Breast epithelium (tissue), 4 donors: ENCODE results near the gene RFX3. TPM values are rescaled to one million over a fixed set of nuclear protein-coding genes. Genes with fewer than 3 reads are reported as not detected.

Source experiments
- DNase-seq, 2 donors: peaks; one replicate each; pipeline ENCODE4 v3.0.0-alpha.2; 2019; ENCODE audit warnings: low spot score in 2 of 2
- H3K27ac ChIP-seq, 2 donors: fragments of 200-600 bp; sonication (generic) in 1 of 2; one replicate each; pipeline ENCODE4 v1.5.1; 2016 to 2019; ENCODE audit warnings: mild to moderate bottlenecking in 1 of 2
- H3K27me3 ChIP-seq, 2 donors: fragments of 200-600 bp; sonication (generic) in 1 of 2; one replicate each; pipeline versions ENCODE4 v1.5.1 to v1.6.0; 2017 to 2019; ENCODE audit warnings: control low read depth in 1 of 2, mild to moderate bottlenecking in 1 of 2
- H3K36me3 ChIP-seq: fragments of 200-600 bp; one replicate; pipeline ENCODE4 v1.5.1; 2019
- H3K4me1 ChIP-seq, 2 donors: fragments of 200-600 bp; sonication (generic); one replicate each; pipeline ENCODE4 v1.5.1; 2016 to 2019; ENCODE audit warnings: control low read depth in 1 of 2
- H3K4me3 ChIP-seq, 3 donors: fragments of 200-600 bp; sonication (generic); 1 replicate in 2 of 3; 2 replicates in 1 of 3; pipeline ENCODE4 v1.5.1; 2016 to 2019; ENCODE audit warnings: mild to moderate bottlenecking in 3 of 3, moderate library complexity in 2 of 3
- H3K9me3 ChIP-seq, 2 donors: fragments of 200-600 bp; sonication (generic) in 1 of 2; one replicate each; pipeline ENCODE4 v1.5.1; 2016 to 2019; ENCODE audit warnings: control low read depth in 1 of 2
- CTCF ChIP-seq, 3 donors: fragments of 450-650 bp; IDR thresholded peaks; one replicate each; pipeline ENCODE4 v1.5.1; 2016 to 2017; ENCODE audit warnings: antibody characterized with exemption in 3 of 3, mild to moderate bottlenecking in 3 of 3, moderate library complexity in 3 of 3
- POLR2A ChIP-seq: fragments of 450-650 bp; IDR thresholded peaks from one replicate; pipeline ENCODE4 v1.6.1; 2016; ENCODE audit warnings: antibody characterized with exemption, mild to moderate bottlenecking, moderate library complexity
- POLR2AphosphoS5 ChIP-seq, 3 donors: sonication (generic); formaldehyde crosslinking; IDR thresholded peaks; one replicate each; pipeline ENCODE4 v1.6.1; 2017; ENCODE audit warnings: antibody characterized with exemption in 3 of 3
- intact Hi-C: fragments of 100-400 bp; cut with DNase I; formaldehyde crosslinking; loops from one replicate; pipeline ENCODE4 v1.15.1; 2023; ENCODE audit warnings: low total_unique reads
- total RNA-seq, 3 donors: library from RNA; depleted of rRNA; stranded (reverse); fragments of >200 nt; gene quantifications; one replicate each; pipeline ENCODE4 v1.1.0, GENCODE V29; 2016

RFX3 gene
- total RNA-seq, 3 donors from 2014 or later = 9.3 to 18.0 (median 13.8) TPM

GRCh38 chr9:3285365-3286161 lies 240.2 kb downstream of the RFX3 start:
- DNase-seq = no peak
- no peak overlapping the region for H3K4me3 ChIP-seq
- no peak overlapping the region for H3K27ac ChIP-seq
- H3K4me1 ChIP-seq = no peaks in the 10 kb centered on the region
- TF ChIP-seq CTCF (IDR thresholded peaks at IDR 0.05) = no peak
- no peak for TF ChIP-seq POLR2AphosphoS5 (IDR thresholded peaks at IDR 0.05)
- TF ChIP-seq POLR2A = no peak
- intact Hi-C loops = no loop called here
- H3K9me3 ChIP-seq = no peaks in the 10 kb centered on the region
- no peaks in the 10 kb centered on the region for H3K27me3 ChIP-seq
- H3K36me3 ChIP-seq = no peaks in the 10 kb centered on the region

GRCh38 chr9:3282365-3282764 lies 243.4 kb downstream of the RFX3 start:
- no peak for TF ChIP-seq POLR2A
- TF ChIP-seq POLR2AphosphoS5 (IDR thresholded peaks at IDR 0.05) = no peak
- no peak for TF ChIP-seq CTCF (IDR thresholded peaks at IDR 0.05)
- H3K4me3 ChIP-seq = no peak overlapping the region
- no peaks in the 10 kb centered on the region for H3K27me3 ChIP-seq
- H3K4me1 ChIP-seq = no peaks in the 10 kb centered on the region
- no peaks in the 10 kb centered on the region for H3K9me3 ChIP-seq
- DNase-seq = no peak
- H3K27ac ChIP-seq = no peak overlapping the region
- intact Hi-C loops = no loop called here
- H3K36me3 ChIP-seq = no peaks in the 10 kb centered on the region

GRCh38 chr9:3281399-3281798 lies 244.4 kb downstream of the RFX3 start:
- H3K27me3 ChIP-seq = no peaks in the 10 kb centered on the region
- H3K9me3 ChIP-seq = no peaks in the 10 kb centered on the region
- H3K36me3 ChIP-seq = no peaks in the 10 kb centered on the region
- TF ChIP-seq POLR2AphosphoS5 (IDR thresholded peaks at IDR 0.05) (no peak), POLR2A (no peak), CTCF (IDR thresholded peaks at IDR 0.05) (no peak)
- no peak overlapping the region for H3K4me3 ChIP-seq
- DNase-seq = no peak
- H3K4me1 ChIP-seq = no peaks in the 10 kb centered on the region
- intact Hi-C loops = no loop called here
- H3K27ac ChIP-seq = no peak overlapping the region

- no peak for TF ChIP-seq CTCF (IDR thresholded peaks at IDR 0.05)
- Histone ChIP-seq H3K9me3 (no peaks in the 10 kb centered on the region), H3K36me3 (no peaks in the 10 kb centered on the region), H3K4me1 (no peaks in the 10 kb centered on the region), H3K27me3 (no peaks in the 10 kb centered on the region), H3K27ac (no peak overlapping the region), H3K4me3 (no peak overlapping the region)
- DNase-seq = no peak
- intact Hi-C loops = no loop called here
Measured at GRCh38 chr9:3277200-3277599, 248.6 kb downstream of the RFX3 start.

- H3K27ac ChIP-seq = no peak overlapping the region
- H3K4me3 ChIP-seq = no peak overlapping the region
- no peaks in the 10 kb centered on the region for H3K27me3 ChIP-seq
- H3K4me1 ChIP-seq = no peaks in the 10 kb centered on the region
- H3K9me3 ChIP-seq = no peaks in the 10 kb centered on the region
- no peaks in the 10 kb centered on the region for H3K36me3 ChIP-seq
- DNase-seq = no peak
- no peak for TF ChIP-seq POLR2AphosphoS5 (IDR thresholded peaks at IDR 0.05)
- no peak for TF ChIP-seq CTCF (IDR thresholded peaks at IDR 0.05)
- TF ChIP-seq POLR2A = no peak
- intact Hi-C loops = no loop called here
Measured at GRCh38 chr9:3271581-3271980, 254.2 kb downstream of the RFX3 start.
